GM19395 (cell line): ENCODE data around the gene CFAP90.

ENCODE experiments used
- ATAC-seq: cut with Tn5 transposase; IDR thresholded peaks from one replicate; pipeline ENCODE4 v1.9.1; 2021; ENCODE audit warnings: mild to moderate bottlenecking, moderate library complexity; ENCODE audit not compliant: unreplicated experiment

CFAP90 gene

DNA sequence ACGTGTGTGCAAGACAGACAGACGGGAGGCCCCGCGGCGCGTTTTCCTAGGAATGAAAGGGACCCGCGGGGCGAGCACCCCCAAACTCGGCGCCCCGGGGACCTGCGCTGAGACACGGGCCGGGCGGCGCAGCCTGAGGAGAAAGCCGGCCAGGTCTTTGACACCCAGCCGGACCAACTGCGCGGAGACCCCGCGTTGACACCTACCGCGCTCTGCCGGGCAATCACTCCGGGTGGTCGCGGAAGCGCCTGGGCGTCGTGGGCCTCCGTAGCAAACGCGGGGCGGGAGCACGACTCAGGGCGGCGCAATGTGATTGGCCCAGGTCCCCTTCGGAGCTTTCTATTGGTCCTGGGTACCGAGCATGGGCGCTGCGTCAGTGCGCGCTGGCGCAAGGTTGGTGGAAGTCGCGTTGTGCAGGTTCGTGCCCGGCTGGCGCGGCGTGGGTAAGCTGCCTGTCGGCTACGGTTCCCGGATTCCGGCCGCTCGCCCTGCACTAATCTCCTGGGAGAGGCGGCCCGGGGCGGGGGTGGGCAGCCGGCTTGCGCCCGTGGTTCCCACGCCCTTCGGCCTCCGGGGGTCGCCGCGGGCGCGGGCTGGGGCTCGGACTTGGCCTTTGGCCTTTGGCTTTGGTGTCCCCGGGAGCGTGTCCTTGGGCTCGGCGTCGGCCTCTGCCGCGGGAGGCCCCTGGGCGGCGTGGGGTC is 18.0 kb upstream of the CFAP90 start, which contains the start of the genes FASTKD3 and MTRR:
FASTKD3 (minus strand) TSS at position 259 of the 701 bp plus-strand sequence. CDS start 948 bp downstream, outside the sequence.
MTRR (plus strand) TSS at position 376 of the 701 bp plus-strand sequence. CDS start 1,647 bp downstream, outside the sequence.
- ATAC-seq, result peak; percentile 96

DNA sequence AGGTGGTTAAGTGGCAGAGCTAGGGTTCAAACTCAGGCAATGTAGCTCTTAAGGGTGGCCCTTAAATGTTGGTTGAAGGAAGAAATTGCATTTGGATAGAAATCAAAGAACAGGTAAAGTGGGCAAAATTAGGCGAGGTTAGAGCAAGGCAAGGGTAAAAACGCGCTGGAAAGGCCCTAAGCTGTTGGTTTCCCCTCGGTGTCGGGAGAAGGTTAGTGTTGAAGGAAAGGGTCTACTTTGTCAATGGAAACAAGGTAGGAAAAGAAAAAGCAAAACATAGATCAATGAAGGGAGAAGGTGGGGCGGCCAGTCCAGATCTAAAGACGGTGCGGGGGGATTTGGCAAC is 17.5 kb upstream of the CFAP90 start:
- peak; percentile 1 for ATAC-seq

DNA sequence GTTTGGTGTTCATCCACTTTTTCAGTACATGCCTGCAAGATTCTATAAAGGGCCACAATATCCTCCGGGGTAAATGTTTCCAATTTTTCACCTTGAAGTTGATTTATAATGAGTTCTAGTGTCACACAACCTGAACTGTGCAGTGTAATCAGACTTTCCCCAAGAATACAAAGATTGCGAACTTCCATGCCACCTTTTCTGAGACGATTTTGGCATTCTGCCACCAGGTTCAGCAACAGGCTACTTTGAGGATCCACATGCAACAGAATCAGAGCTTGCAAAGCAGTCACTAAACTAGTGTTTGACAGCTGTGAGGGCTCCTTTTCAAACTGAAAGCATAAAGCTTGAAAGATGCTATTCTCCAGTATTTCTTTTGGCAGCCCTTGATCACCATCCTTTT is 16.3 kb upstream of the CFAP90 start:
- no peak for ATAC-seq

DNA sequence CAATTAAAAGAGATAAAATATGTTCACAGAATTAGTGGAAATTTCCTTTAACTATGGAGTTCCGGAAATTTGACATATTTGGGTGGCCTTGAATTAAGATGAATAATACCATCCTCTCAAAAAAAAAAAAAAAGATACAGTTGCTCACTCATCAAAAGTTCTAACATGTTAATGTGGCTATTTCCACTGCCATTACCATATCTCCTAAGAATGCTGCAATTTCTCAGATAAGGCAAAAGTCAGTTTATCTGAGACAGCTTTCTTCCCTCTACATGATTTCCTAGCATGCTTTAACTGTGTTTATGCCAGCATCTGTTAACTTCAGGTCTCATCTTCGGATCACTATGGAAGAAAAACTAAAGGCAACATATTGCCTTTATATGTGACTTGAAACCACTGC is 15.3 kb upstream of the CFAP90 start:
- no peak for ATAC-seq

DNA sequence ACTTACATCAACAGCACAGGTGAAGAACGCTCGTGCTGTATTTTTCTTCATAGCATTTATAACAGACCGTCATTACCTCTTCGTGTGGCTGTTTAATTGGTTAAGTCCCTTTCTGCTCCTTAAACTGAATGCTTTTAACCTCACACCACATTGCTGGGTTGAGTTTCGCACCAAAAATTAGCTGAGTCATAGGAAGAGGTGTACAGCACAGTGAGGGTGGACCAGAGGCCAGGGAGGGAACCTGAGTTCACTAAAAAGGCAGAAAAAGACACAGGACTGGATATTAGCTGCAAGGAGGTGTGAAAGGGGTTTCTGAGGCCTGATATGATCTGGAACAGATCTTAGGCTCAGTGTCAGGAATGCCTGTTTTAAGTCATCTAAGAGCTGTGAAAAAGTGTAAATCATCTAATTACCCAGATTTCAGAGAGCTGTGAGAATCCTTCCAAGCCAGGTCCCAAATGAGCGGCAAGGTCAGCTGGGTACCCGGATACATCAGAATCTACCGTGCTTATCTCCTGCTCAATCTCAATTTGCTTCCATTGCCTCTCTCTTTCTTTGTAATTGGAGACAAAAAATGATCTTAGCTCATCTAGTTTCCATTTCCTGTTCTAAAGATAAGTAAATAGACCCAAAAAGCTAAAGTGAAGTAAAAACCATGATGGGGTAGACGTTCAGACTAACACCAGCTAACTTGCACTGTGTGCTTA is 7.1 kb upstream of the CFAP90 start:
- ATAC-seq, result peak; percentile 45

DNA sequence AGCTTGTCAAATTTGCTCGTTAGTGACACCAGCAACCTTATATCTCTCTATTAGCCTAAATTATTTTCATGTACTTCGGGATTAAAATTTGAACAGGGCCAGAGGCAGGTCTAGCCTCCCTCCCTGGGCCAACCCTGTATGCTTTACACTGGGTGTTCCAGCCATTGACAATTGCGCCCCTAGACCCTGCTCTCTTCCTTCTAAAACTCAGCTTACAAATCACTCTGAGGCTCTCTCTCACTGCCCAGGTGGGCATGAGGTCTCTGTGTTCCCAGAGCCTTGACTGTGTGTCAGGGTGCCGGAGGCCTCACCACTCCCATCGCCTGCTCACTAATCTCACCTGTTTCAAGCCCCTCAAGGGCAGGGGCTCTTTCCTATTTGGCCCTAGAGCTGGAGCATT is 6.4 kb upstream of the CFAP90 start:
- ATAC-seq, result no peak

DNA sequence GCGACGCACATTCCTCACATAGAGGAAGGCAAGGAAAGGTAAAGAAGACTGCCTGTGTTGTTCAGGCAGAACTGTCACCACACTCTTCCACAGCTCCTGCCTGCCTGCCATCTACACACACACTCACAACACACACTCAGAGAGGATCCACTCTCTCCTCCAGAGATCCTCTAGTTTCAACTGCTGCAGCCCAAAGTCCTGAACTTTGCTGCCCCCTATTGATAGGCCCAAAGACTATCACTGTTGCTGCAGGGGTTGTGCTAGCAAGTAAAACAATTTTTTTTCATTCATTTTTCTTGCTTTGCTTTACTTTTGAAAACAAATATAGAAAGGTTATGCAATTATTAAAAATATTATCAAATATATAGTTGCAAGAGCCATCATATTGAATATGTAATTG is 5.9 kb upstream of the CFAP90 start:
- no peak for ATAC-seq

DNA sequence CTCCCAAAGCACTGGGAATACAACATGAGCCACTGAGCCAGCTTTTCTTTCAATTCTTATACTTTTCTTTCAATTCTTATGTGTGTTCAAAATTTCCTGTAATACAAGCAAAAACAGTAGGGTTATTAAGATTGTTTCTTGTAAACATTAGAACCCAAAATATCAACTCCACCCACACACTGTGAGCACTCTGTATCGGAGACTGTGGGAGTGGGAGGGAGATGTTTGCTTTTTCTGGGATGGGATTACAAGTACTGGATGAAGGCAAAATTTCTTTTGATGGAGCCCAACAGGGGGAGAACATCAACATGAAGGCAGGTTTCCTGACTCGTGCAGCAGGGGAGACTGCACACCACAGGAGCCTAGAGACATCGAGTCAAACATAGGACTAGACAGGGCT is 4.7 kb upstream of the CFAP90 start:
- no peak for ATAC-seq

DNA sequence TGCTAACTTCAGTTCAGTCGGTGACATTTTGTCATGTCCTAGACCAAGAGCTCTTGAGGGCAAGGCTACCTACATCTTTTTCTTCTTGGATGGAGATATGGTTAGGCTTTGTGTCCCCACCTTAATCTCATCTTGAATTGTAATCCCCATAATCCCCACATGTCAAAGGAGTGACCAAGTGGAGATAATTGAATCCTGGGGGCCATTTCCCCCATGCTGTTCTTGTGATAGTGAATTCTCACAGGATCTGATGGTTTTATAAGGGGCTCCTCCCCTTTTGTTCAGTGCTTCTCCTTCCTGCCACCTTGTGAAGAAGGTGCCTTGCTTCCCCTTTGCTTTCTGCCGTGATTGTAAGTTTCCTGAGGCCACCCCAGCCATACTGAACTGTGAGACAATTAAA is 2.1 kb upstream of the CFAP90 start:
- no peak for ATAC-seq

DNA sequence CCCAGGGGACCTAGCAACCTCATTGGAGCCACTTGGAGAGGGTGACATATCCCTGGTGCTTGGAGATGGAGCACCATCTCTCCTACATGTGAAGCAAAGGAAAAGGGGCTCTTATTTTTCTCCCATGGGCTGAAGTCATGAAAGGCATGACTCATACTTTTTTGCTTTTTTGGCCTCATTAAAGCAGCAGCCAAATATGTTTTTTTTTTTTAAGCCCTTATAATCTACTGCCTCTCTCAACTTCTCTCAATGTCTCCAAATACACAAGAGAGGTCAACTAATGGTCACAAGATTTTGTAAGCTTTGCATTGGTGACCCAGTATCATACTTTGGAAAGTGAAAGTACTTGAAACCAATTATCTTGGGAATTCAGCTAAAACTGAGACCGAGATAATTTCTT is 1.6 kb upstream of the CFAP90 start:
- no peak for ATAC-seq

DNA sequence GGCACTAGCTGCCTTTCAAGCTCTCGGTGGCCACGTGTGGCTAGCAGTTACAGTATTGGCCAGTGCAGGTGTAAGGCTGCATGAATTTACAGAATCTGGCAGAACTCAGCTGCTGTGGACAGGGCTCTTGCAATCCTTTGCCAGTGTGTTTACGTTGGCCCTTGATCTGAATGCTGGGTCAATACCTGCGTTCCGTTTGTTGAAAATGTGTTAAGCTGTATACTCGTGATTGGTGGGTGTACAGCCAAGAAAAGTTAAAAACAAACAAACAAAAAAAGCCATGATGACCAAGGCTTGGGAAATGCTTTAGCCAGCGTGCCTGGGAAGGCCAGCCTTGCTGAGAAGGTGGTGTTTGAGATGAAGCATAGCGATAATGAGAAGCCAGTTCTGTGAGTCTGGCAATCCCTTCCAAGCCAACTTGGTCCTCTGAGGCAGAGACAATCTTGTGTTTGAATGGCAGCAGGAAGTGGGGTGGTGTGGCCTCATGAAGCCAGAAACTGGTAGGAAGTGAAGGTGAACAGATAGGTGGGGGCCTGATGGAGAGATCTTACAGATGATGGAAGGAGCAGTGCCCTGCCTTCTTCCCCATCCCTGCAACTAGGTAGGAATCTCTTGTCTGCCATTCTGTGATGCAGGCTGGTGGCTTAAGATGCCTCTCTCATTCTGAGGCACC is 820 bp upstream of the CFAP90 start:
- ATAC-seq, result no peak

DNA sequence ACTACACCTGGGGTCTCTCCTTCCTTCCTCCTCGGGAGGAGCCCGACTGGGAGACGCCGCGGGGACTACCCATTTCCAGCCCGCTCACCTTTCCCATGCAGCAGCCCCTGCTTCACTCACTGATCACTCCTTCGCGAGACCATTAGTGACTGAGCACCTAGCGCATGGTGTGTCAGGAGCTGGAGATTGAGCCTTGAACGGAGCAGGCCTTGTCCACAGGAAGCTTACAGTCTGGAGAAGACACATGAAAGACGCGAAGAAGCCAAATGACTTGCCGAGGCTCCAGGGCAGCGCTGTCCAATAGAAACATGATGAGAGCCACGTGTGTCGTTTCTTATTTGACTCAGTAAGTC is 283 bp upstream of the CFAP90 start:
- no peak for ATAC-seq

DNA sequence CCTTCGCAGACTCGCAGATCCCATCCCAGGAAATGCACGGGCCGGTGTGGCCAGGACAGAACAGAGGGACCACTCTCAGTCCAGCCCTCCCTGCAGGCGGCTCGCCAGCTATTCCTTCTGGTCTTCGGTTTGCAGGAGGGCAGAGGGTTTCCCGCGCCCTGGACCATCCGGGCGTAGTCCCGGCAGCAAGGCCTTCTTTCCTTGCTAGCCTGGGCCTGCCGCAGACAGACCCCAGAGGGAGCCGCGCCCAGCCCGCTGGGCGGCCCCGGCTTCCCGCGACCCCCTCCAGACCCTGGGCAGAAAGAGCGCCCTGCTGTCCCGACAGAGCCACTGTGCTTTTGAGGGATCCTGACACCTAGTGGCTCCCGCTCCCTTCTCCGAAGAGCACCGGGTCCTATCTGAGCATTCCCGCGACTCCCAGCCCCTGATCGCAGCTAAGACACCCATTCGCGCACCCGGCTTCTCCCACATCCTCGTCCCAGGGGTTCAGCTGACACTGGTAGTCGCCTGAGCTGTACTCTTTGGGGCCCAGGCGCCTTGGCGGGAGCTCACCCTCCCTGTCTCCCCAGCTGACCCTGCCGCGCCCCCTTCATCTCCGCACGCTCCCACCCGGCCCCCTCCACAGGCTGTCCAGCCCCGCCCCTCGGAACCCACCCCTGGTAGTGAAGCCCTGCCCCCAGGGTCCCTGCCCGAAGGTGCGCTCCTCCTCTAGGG is 1.1 kb downstream of the CFAP90 start:
- ATAC-seq, result no peak

DNA sequence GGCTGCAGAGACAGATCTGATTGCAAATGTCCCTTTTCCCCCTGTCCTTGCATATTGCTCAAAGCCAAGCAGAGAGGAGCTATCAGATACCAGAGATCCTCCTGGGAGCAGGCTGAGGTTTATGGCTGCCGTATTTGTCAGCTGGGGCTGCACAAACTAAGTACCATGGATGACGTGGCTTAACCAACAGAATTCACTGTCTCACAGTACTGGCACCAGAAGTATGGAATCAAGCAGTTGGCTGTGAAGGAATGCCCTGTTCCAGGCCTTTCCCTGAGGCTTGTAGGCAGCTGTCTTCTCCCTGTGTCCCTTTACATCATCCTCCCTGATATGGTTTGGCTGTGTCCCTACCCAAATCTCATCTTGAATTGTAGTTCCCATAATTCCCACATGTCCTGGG is 2.6 kb downstream of the CFAP90 start:
- no peak for ATAC-seq

DNA sequence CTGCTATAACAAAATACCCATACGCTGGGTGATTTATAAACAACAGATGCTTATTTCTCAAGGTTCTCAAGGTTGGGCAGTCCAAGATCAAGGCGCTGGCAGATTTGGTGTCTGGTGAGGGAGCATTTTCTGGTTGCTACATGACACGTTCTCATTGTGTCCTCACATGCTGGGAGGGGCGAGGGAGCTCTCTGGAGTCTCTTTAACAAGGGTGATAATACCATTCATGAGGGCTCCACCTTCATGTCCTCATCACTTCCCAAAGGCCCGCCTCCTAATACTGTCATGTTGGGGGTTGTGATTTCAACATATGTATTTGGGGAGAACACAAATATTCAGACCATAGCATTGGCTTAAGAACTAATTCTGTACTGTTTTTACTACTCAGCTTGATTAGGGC is 4.6 kb downstream of the CFAP90 start:
- no peak for ATAC-seq

DNA sequence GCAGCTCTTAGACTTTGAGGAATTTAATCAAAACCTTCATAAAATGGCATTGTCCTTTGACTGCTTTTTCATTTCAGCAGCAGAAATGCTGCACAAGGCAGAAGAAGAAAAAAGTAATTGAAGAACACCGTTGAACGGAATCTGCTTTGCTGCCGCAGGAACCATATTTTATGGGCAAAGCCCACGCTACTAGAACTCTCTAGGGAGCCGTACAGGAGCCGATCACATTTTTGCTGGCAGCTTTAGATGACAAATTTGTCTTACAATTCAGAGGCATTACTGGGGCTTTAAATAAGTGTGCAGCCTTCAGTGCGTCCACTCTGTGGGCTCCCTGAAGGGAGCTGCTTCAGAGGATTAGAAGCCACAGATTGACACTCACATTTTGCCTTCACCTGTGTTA is 5.4 kb downstream of the CFAP90 start:
- ATAC-seq, result no peak

DNA sequence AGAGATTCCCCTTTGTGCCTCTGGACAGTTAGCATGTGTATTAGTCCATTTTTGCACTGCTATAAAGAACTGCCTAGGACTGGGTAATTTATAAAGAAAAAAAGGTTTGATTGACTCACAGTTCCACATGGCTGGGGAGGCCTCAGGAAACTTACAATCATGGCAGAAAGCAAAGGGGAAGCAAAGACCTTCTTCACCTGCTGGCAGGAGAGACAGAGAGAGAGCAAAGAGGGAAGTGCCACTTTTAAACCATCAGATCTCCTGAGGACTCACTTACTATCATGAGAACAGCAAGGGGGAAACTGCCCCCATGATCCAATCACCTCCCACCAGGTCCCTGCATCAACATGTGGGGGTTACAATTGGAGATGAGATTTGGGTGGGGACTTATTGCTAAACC is 6.0 kb downstream of the CFAP90 start:
- ATAC-seq, result no peak

DNA sequence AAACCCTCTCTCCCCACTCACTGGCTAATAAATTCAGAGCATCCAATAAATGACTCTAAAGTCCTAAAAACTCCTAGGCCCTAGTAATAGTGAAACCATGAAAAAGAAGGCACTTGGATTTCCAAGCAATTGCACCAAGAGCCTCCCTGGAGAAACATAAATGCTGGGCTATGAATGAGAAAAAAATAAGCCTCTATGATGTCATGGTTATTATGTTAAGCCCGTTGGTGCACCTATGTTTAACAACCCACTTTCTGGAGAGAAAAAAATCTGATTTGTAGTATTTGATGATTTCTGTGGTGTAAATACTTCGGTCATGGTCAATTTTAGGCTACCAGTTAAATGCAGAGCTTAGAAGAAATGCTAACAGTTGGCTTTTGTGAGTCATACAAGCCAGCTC is 8.4 kb downstream of the CFAP90 start:
- ATAC-seq, result no peak

DNA sequence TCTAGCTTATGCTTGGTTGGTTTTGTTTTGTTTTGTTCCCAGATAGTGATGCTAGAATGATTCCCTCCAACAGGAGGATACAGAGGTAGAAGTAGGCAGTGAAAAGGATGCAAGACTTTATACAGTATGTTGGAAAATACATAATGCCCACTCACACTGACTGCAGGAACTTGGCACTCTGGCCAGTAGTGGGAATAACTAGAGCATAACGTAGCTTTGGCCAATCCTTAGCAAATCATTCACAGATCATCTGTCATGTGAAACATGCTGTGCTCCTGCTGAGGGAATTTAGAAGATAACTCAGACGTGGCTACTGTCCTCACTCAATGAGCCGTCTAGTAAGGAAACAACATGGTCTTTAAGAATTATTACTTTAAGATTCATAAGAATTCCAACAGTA is 13.5 kb downstream of the CFAP90 start:
- no peak for ATAC-seq

DNA sequence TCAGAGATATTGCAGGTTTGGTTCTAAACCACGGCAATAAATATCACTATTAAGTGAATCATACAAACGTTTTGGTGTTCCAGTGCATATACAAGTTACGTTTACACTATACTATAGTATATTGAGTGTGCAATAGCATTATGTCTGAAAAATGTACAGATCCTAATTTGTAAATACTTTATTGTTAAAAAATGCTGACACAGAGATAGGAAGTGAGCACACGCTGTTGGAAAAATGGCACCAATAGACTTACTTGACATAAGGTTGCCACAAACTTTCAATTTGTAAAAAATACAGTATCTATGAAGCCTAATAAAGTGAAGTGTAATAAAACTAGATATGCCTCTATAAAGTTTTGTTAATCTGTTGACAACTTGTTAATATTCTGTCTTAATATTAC is 16.0 kb downstream of the CFAP90 start:
- ATAC-seq, result no peak

DNA sequence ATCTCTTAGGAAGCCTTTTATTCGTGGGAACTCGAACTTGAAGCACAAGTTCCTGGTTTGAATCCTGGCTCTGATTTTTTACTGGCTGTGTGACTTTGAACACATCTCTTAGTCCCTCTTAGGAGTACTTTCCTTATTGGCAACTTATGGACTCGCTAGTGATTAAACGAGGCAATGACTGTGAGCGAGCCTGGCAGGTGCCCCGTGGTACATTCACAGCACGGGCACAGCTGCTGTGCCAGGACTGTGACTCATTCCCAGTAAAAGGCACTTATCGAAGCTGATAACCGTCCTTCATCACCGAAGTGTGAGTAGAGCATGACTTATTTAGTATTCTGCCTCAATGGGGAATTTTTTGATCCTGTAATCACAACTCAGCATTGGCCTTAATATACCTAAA is 22.7 kb downstream of the CFAP90 start:
- no peak for ATAC-seq

DNA sequence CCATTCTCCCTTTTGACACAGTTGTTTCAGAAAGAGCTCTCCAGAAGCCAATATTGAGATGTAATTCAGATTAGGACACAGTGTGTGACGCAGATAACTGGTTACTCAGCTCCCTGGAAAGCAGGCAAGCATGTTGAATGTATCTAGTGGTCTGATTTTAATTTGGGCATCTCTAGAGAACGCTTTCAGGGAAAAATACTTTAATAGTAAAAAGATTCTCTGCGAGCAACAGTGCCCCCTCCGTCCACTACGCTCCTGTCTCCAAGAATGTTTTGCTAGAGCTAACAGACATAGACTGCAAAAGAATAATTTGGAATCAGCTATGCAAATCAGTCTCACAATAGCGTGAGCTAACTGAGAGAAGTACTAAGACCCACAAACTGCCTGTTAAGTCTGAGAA is 23.3 kb downstream of the CFAP90 start:
- no peak for ATAC-seq
